Hepatocyte (in vitro differentiated cells): Measurements from ENCODE around the gene ELOVL5. TPM values are rescaled to one million over a fixed set of nuclear protein-coding genes. Genes with fewer than 3 reads are reported as not detected.

Experiments
- DNase-seq: peaks from one replicate; pipeline ENCODE4 v3.0.0-alpha.2; 2016; ENCODE audit warnings: low spot score
- H2AFZ ChIP-seq: fragments of 200-600 bp; sonication (generic); 2 replicates; pipeline ENCODE4 v1.6.0; 2016; ENCODE audit warnings: antibody characterized with exemption, mild to moderate bottlenecking
- H3K27ac ChIP-seq: fragments of 200-600 bp; sonication (generic); 2 replicates; pipeline ENCODE4 v1.5.1; 2016; ENCODE audit warnings: mild to moderate bottlenecking
- H3K27me3 ChIP-seq: fragments of 200-600 bp; sonication (generic); 2 replicates; pipeline ENCODE4 v1.6.1; 2016
- H3K36me3 ChIP-seq: fragments of 200-600 bp; sonication (generic); replicated peaks from 2 replicates; pipeline ENCODE4 v1.5.1; 2016; ENCODE audit warnings: low read depth; ENCODE audit not compliant: insufficient read depth
- H3K4me1 ChIP-seq: fragments of 200-600 bp; sonication (generic); 2 replicates; pipeline ENCODE4 v1.5.1; 2016; ENCODE audit warnings: mild to moderate bottlenecking, moderate library complexity; ENCODE audit not compliant: insufficient read depth
- H3K4me2 ChIP-seq: fragments of 200-600 bp; sonication (generic); 2 replicates; pipeline ENCODE4 v1.6.0; 2016
- H3K4me3 ChIP-seq: fragments of 200-600 bp; sonication (generic); 2 replicates; pipeline ENCODE4 v1.5.1; 2016; ENCODE audit warnings: mild to moderate bottlenecking
- H3K79me2 ChIP-seq: fragments of 200-600 bp; sonication (generic); 2 replicates; pipeline ENCODE4 v1.6.0; 2017; ENCODE audit warnings: mild to moderate bottlenecking
- H3K9me2 ChIP-seq: fragments of 200-600 bp; sonication (generic); replicated peaks from 2 replicates; pipeline ENCODE4 v1.6.0; 2017; ENCODE audit warnings: mild to moderate bottlenecking; ENCODE audit not compliant: insufficient read depth
- H3K9me3 ChIP-seq: fragments of 200-600 bp; sonication (generic); 2 replicates; pipeline ENCODE4 v1.5.1; 2016; ENCODE audit warnings: low read depth, mild to moderate bottlenecking
- H4K20me1 ChIP-seq: fragments of 200-600 bp; sonication (generic); 2 replicates; pipeline ENCODE4 v1.6.0; 2016; ENCODE audit warnings: mild to moderate bottlenecking; ENCODE audit not compliant: insufficient read depth, poor library complexity, severe bottlenecking
- CTCF ChIP-seq: fragments of 200-600 bp; sonication (generic); IDR thresholded peaks from 2 replicates; pipeline ENCODE4 v1.5.1; 2016; ENCODE audit warnings: antibody characterized with exemption, mild to moderate bottlenecking; ENCODE audit not compliant: poor library complexity
- EZH2 ChIP-seq: fragments of 200-600 bp; sonication (generic); IDR thresholded peaks from 2 replicates; pipeline ENCODE4 v1.6.1; 2016; ENCODE audit warnings: antibody characterized with exemption, mild to moderate bottlenecking, borderline replicate concordance
- EZH2phosphoT487 ChIP-seq: fragments of 200-600 bp; sonication (generic); IDR thresholded peaks from one replicate; pipeline ENCODE4 v1.6.1; 2018; ENCODE audit warnings: antibody characterized with exemption, mild to moderate bottlenecking, low read depth, moderate library complexity; ENCODE audit not compliant: unreplicated experiment, severe bottlenecking
- WGBS: methylation state at CpG from one replicate; pipeline ENCODE4 v1.1.6; 2016; ENCODE audit warnings: low lambda C conversion rate; ENCODE audit errors: missing lambda C conversion rate; 5-methylcytosine and 5-hydroxymethylcytosine counted together
- polyA plus RNA-seq: library from polyadenylated mRNA; unstranded; fragments of >200 nt; fragmentation: Nextera tagmentation; extraction: Ambion mirVana; gene quantifications from 2 replicates; pipeline ENCODE4 v1.2.1, GENCODE V29; 2016
- total RNA-seq: library from RNA; depleted of rRNA; stranded (reverse); fragments of >200 nt; gene quantifications from 2 replicates; pipeline ENCODE4 v1.2.3, GENCODE V29; 2014

The ELOVL5 gene
- total and polyA plus RNA-seq, 2 experiments from 2014 or later: 144 to 156 TPM

GRCh38 chr6:53264337-53264736 is 84.4 kb downstream of the ELOVL5 start:
- WGBS: 61% methylated on average over 3 of the region's 3 CpGs
- no peaks in the 10 kb centered on the region for H3K9me2 ChIP-seq
- no peak for TF ChIP-seq CTCF
- no peak for TF ChIP-seq EZH2phosphoT487
- no peak for TF ChIP-seq EZH2
- H3K27me3 ChIP-seq: no peaks in the 10 kb centered on the region
- no peaks in the 10 kb centered on the region for H4K20me1 ChIP-seq
- no peak overlapping the region for H2AFZ ChIP-seq
- no peak overlapping the region for H3K4me3 ChIP-seq
- no peak overlapping the region for H3K4me2 ChIP-seq
- peaks cover 4% of the 10 kb centered on the region for H3K4me1 ChIP-seq
- peak overlapping the region; percentile 31 for H3K27ac ChIP-seq
- no peaks in the 10 kb centered on the region for H3K36me3 ChIP-seq
- no peak for DNase-seq
- no peaks in the 10 kb centered on the region for H3K9me3 ChIP-seq
- no peaks in the 10 kb centered on the region for H3K79me2 ChIP-seq

- Histone ChIP-seq H3K4me1 (peaks cover 4% of the 10 kb centered on the region), H3K27ac (peak overlapping the region; percentile 31), H3K27me3 (no peaks in the 10 kb centered on the region), H2AFZ (no peak overlapping the region), H3K9me3 (no peaks in the 10 kb centered on the region), H3K36me3 (no peaks in the 10 kb centered on the region), H3K9me2 (no peaks in the 10 kb centered on the region), H4K20me1 (no peaks in the 10 kb centered on the region), H3K4me3 (no peak overlapping the region), H3K4me2 (no peak overlapping the region), H3K79me2 (no peaks in the 10 kb centered on the region)
- 56% methylated on average over 2 of the region's 2 CpGs for WGBS
- TF ChIP-seq EZH2: no peak
- TF ChIP-seq EZH2phosphoT487: no peak
- no peak for TF ChIP-seq CTCF
- no peak for DNase-seq
These were observed 84.8 kb downstream of the ELOVL5 start for GRCh38 chr6:53263917-53264316.

- Histone ChIP-seq H3K36me3 (no peaks in the 10 kb centered on the region), H3K4me2 (no peak overlapping the region), H3K4me3 (no peak overlapping the region), H3K9me3 (no peaks in the 10 kb centered on the region), H3K27ac (no peak overlapping the region), H3K4me1 (peaks cover 4% of the 10 kb centered on the region), H3K79me2 (no peaks in the 10 kb centered on the region), H2AFZ (no peak overlapping the region), H4K20me1 (no peaks in the 10 kb centered on the region), H3K27me3 (no peaks in the 10 kb centered on the region), H3K9me2 (no peaks in the 10 kb centered on the region)
- DNase-seq: no peak
- TF ChIP-seq CTCF (no peak), EZH2phosphoT487 (no peak), EZH2 (no peak)
- WGBS: 94% methylated on average over 11 of the region's 11 CpGs
These were observed 88.7 kb downstream of the ELOVL5 start for GRCh38 chr6:53259860-53260580.

GRCh38 chr6:53258774-53259155 is 90.0 kb downstream of the ELOVL5 start:
- DNase-seq: no peak
- Histone ChIP-seq H3K36me3 (no peaks in the 10 kb centered on the region), H3K4me3 (no peak overlapping the region), H3K4me2 (no peak overlapping the region), H3K9me2 (no peaks in the 10 kb centered on the region), H3K27me3 (no peaks in the 10 kb centered on the region), H3K27ac (no peak overlapping the region), H3K79me2 (no peaks in the 10 kb centered on the region), H3K9me3 (no peaks in the 10 kb centered on the region), H4K20me1 (no peaks in the 10 kb centered on the region), H3K4me1 (no peaks in the 10 kb centered on the region), H2AFZ (no peak overlapping the region)
- WGBS: 96% methylated on average over 5 of the region's 5 CpGs
- TF ChIP-seq EZH2phosphoT487: no peak
- TF ChIP-seq EZH2: no peak
- no peak for TF ChIP-seq CTCF
